C4-2B (cell line): ENCODE results near the gene INPP5D.

Source experiments
- ZFX ChIP-seq: fragments of 450-650 bp; IDR thresholded peaks from 2 replicates; pipeline ENCODE4 v1.6.1; 2017
- TF ChIP-seq, protein P1 (sequence below): fragments of 450-650 bp; conservative IDR thresholded peaks from 2 replicates; pipeline ENCODE4 v1.5.1; 2017; ENCODE audit warnings: mild to moderate bottlenecking

DNA sequence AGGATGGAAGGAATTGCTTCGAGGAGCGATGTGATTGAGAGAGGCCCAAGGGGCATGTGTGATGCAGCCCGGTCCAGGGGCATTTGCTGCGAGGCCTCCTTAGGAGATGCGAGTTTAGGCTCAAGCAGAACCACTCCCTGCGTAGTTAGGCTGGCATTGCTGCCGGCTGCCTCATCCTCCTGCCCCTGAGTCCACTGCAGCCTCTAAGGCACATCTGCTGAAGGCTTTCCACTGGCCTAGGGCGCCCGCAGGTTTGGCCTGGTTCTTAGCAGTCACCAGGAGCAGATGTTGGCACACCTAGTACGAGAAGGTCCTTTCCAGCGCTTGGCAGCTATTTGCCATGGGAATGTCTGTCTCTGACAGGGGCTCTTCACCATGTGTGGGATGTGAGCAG, 20.7 kb downstream of the INPP5D start:
- TF ChIP-seq, protein P1, sequence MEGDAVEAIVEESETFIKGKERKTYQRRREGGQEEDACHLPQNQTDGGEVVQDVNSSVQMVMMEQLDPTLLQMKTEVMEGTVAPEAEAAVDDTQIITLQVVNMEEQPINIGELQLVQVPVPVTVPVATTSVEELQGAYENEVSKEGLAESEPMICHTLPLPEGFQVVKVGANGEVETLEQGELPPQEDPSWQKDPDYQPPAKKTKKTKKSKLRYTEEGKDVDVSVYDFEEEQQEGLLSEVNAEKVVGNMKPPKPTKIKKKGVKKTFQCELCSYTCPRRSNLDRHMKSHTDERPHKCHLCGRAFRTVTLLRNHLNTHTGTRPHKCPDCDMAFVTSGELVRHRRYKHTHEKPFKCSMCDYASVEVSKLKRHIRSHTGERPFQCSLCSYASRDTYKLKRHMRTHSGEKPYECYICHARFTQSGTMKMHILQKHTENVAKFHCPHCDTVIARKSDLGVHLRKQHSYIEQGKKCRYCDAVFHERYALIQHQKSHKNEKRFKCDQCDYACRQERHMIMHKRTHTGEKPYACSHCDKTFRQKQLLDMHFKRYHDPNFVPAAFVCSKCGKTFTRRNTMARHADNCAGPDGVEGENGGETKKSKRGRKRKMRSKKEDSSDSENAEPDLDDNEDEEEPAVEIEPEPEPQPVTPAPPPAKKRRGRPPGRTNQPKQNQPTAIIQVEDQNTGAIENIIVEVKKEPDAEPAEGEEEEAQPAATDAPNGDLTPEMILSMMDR: no peak
- TF ChIP-seq ZFX: no peak
